Neural progenitor cell (in vitro differentiated cells): Measurements from ENCODE around the gene MUC5AC.

ENCODE experiments used
- CTCF ChIP-seq: fragments of 200-600 bp; sonication (generic); IDR thresholded peaks from 2 replicates; pipeline ENCODE4 v1.5.1; 2017; ENCODE audit warnings: antibody characterized with exemption, mild to moderate bottlenecking
- EZH2phosphoT487 ChIP-seq: fragments of 200-600 bp; sonication (generic); IDR thresholded peaks from 2 replicates; pipeline ENCODE4 v1.6.1; 2017; ENCODE audit warnings: antibody characterized with exemption

GRCh38 chr11:1162138-1162475 lies 4.4 kb downstream of the MUC5AC start:
- no peak for TF ChIP-seq CTCF
- no peak for TF ChIP-seq EZH2phosphoT487
